RWPE2 (cell line): ENCODE results near the gene HIVEP3.
A peak's percentile ranks its signal among the peaks of the same experiment; 100 is the strongest.

Experiments used
- ATAC-seq: fragments of 200-7000 bp; cut with Tn5 transposase; 3 replicates; pipeline ENCODE4 v1.9.1; 2021; ENCODE audit warnings: low read depth
- DNase-seq: peaks from one replicate; pipeline ENCODE4 v3.0.0-alpha.2; 2020; ENCODE audit warnings: low spot score
- H3K27ac ChIP-seq: fragments of 450-650 bp; 2 replicates; pipeline ENCODE4 v1.5.1; 2017; ENCODE audit warnings: mild to moderate bottlenecking; ENCODE audit not compliant: poor library complexity, severe bottlenecking
- H3K27me3 ChIP-seq: fragments of 250-450 bp; sonication (Bioruptor Pico); 2 replicates; pipeline ENCODE4 v1.5.1; 2021; ENCODE audit warnings: mild to moderate bottlenecking, moderate library complexity; ENCODE audit not compliant: insufficient read depth, poor library complexity, severe bottlenecking
- H3K36me3 ChIP-seq: fragments of 250-450 bp; sonication (Bioruptor Pico); 2 replicates; pipeline ENCODE4 v1.5.1; 2020; ENCODE audit warnings: low read depth, mild to moderate bottlenecking, moderate library complexity
- H3K4me1 ChIP-seq: fragments of 250-450 bp; sonication (Bioruptor Pico); 2 replicates; pipeline ENCODE4 v1.5.1; 2021; ENCODE audit warnings: mild to moderate bottlenecking, moderate library complexity; ENCODE audit not compliant: insufficient read depth, poor library complexity, severe bottlenecking
- H3K4me3 ChIP-seq: fragments of 250-450 bp; sonication (Bioruptor Pico); 2 replicates; pipeline ENCODE4 v1.5.1; 2021; ENCODE audit warnings: mild to moderate bottlenecking, moderate library complexity; ENCODE audit not compliant: severe bottlenecking
- H3K9me3 ChIP-seq: fragments of 250-450 bp; sonication (Bioruptor Pico); 2 replicates; pipeline ENCODE4 v1.5.1; 2021; ENCODE audit warnings: mild to moderate bottlenecking, moderate library complexity; ENCODE audit not compliant: severe bottlenecking
- CTCF ChIP-seq: fragments of 450-650 bp; IDR thresholded peaks from one replicate; pipeline ENCODE4 v1.5.1; 2017; ENCODE audit warnings: mild to moderate bottlenecking, moderate library complexity; ENCODE audit not compliant: poor library complexity, severe bottlenecking

Gene HIVEP3

GRCh38 chr1:41683681-41684500 is 234.8 kb downstream of the HIVEP3 start:
- Histone ChIP-seq H3K27me3 (no peaks in the 10 kb centered on the region), H3K9me3 (no peaks in the 10 kb centered on the region), H3K36me3 (no peaks in the 10 kb centered on the region), H3K4me3 (no peak overlapping the region), H3K27ac (peak overlapping the region; percentile 28), H3K4me1 (peaks cover 25% of the 10 kb centered on the region)
- no peak for TF ChIP-seq CTCF
- DNase-seq (no peak), ATAC-seq (peak; percentile 50; the same call in 1 of the 3 replicates)

DNA sequence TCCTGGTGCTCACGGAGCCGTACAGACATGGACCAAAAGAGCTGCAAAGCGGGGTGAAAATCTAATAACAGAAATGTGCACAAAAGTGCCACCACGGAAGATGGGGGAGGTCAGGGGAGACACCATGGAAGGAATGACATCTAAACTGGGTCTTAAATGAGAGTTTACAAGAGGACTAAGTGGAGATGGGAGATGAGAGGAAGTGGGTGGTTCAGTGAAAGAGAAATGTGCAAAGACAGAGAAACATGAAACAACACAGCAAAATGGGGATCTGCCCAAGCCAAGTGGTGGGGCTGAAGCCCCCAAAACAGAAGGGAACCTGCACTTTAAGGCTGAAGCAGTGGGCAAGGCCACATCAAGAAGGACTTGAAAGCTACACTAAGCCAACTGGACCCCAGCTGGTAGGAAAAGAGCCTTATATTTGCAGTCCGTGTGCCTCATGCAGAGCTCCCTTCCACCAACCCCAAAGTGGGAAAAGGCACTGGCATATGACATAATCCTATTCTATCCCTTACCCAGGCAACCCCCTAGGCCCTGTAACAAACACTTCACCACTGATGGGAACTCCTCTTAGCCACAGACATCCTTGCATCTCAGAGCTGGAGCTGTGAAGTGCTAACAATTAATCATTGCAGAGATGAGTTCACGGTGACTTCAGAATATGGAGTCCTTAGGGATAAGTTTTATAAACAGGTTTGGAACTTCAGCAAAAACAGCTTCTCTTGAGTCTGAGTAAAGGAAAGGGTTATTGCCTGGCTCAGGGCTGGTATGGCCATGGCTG is 235.7 kb downstream of the HIVEP3 start:
- Histone ChIP-seq H3K4me3 (no peak overlapping the region), H3K9me3 (no peaks in the 10 kb centered on the region), H3K4me1 (peaks cover 31% of the 10 kb centered on the region), H3K36me3 (no peaks in the 10 kb centered on the region), H3K27me3 (no peaks in the 10 kb centered on the region), H3K27ac (peak overlapping the region; percentile 28)
- DNase-seq (no peak), ATAC-seq (no peak)
- no peak for TF ChIP-seq CTCF

DNA sequence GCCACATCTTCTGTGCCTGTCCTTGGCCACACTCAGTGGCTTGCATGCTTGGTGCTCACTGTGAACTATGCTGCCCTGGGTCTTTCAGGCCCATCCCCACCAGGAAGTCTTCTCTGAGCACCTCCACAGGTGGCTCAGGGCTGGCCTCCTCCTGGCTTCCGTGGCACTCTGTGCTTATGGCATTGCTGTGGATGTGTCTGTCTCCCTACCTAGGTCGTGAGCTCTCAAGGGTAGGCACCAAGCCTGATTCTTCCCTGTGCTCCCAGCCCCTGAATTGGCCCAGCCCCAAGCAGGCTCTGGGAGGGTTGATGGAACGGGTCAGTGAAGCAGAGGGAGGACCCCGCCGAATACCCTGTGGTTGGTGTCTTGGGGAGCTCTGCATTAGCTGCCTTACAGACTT is 236.6 kb downstream of the HIVEP3 start:
- Histone ChIP-seq H3K4me3 (no peak overlapping the region), H3K36me3 (no peaks in the 10 kb centered on the region), H3K27me3 (no peaks in the 10 kb centered on the region), H3K9me3 (no peaks in the 10 kb centered on the region), H3K4me1 (peaks cover 31% of the 10 kb centered on the region), H3K27ac (no peak overlapping the region)
- ATAC-seq (no peak), DNase-seq (no peak)
- no peak for TF ChIP-seq CTCF

GRCh38 chr1:41681331-41682098 is 237.2 kb downstream of the HIVEP3 start:
- no peak overlapping the region for H3K27ac ChIP-seq

More at GRCh38 chr1:41681331-41682098, 237.2 kb downstream of the HIVEP3 start:
- ATAC-seq (no peak), DNase-seq (no peak)
- Histone ChIP-seq H3K36me3 (no peaks in the 10 kb centered on the region), H3K4me3 (no peak overlapping the region), H3K9me3 (no peaks in the 10 kb centered on the region), H3K27me3 (no peaks in the 10 kb centered on the region), H3K4me1 (peaks cover 31% of the 10 kb centered on the region)
- no peak for TF ChIP-seq CTCF
